IMR-90 (cell line): Measurements from ENCODE around the gene RCBTB1. TPM values are rescaled to one million over a fixed set of nuclear protein-coding genes. Genes with fewer than 3 reads are reported as not detected.
"Not testable (repeated sequence)": the region's sequence is repeated elsewhere in the genome, so short reads cannot be mapped to it uniquely, and the experiment has no call there.

Experiments used
- ATAC-seq: fragments of 200-7000 bp; cut with Tn5 transposase; 2 replicates; pipeline ENCODE4 v1.9.1; 2020; ENCODE audit warnings: low read depth, mild to moderate bottlenecking, moderate library complexity
- BruUV-seq: library from RNA; stranded (reverse); fragments of 400-500 nt; replicated peaks from 2 replicates; lab custom pipeline; 2021; lab: Mats Ljungman, UMichigan
- CTCF ChIA-PET: fragments of 300-600 bp; formaldehyde crosslinking; extraction: SDS; loops from one replicate; lab custom pipeline; 2021; ENCODE audit warnings: antibody characterized with exemption; lab: Yijun Ruan, JAX
- POLR2A ChIA-PET: fragments of 300-600 bp; sonication (Branson Sonifier 250); formaldehyde crosslinking; loops from one replicate; lab custom pipeline; 2022; ENCODE audit warnings: antibody characterized with exemption; ENCODE audit not compliant: unreplicated experiment; lab: Charles Lee
- DNase-seq: peaks from one replicate; pipeline ENCODE4 v3.0.0; 2013
- H2AFZ ChIP-seq: replicated peaks from 2 replicates; pipeline ENCODE3; 2013; ENCODE audit warnings: low read length, mild to moderate bottlenecking; ENCODE audit not compliant: poor library complexity
- H2AK5ac ChIP-seq: 2 replicates; pipeline ENCODE4 v1.6.1; 2013; ENCODE audit warnings: low read depth, low read length, inconsistent platforms
- H2AK9ac ChIP-seq: replicated peaks from 2 replicates; pipeline ENCODE3; 2013; ENCODE audit warnings: mild to moderate bottlenecking, low read depth, low read length, moderate library complexity; ENCODE audit not compliant: poor library complexity
- H2BK120ac ChIP-seq: 2 replicates; pipeline ENCODE4 v1.6.1; 2013; ENCODE audit warnings: low read depth, low read length, inconsistent platforms
- H2BK15ac ChIP-seq: 3 replicates; pipeline ENCODE4 v1.6.1; 2013; ENCODE audit warnings: low read depth, low read length, inconsistent platforms
- H2BK20ac ChIP-seq: 2 replicates; pipeline ENCODE4 v1.6.1; 2013; ENCODE audit warnings: low read depth, mild to moderate bottlenecking, inconsistent platforms, low read length, moderate library complexity
- H2BK5ac ChIP-seq: 2 replicates; pipeline ENCODE4 v1.6.1; 2013; ENCODE audit warnings: mild to moderate bottlenecking, low read depth, low read length, inconsistent platforms; ENCODE audit not compliant: poor library complexity, severe bottlenecking
- H3K14ac ChIP-seq: replicated peaks from 2 replicates; pipeline ENCODE4 v1.6.1; 2013; ENCODE audit warnings: low read depth, low read length, inconsistent platforms
- H3K18ac ChIP-seq: 2 replicates; pipeline ENCODE4 v1.6.1; 2013; ENCODE audit warnings: low read depth, low read length, control low read depth
- H3K23ac ChIP-seq: 2 replicates; pipeline ENCODE4 v1.6.1; 2013; ENCODE audit warnings: low read depth, low read length, inconsistent platforms
- H3K27ac ChIP-seq: 2 replicates; pipeline ENCODE4 v1.5.1; 2013; ENCODE audit warnings: mild to moderate bottlenecking, control low read depth, low read length; ENCODE audit not compliant: insufficient read depth
- H3K27me3 ChIP-seq: 2 replicates; pipeline ENCODE4 v1.6.1; 2013; ENCODE audit warnings: low read length; ENCODE audit not compliant: control insufficient read depth, insufficient read depth
- H3K36me3 ChIP-seq: 2 replicates; pipeline ENCODE4 v1.6.1; 2013; ENCODE audit warnings: low read length, mixed read lengths; ENCODE audit not compliant: control insufficient read depth, insufficient read depth
- H3K4ac ChIP-seq: 2 replicates; pipeline ENCODE4 v1.6.1; 2013; ENCODE audit warnings: low read depth, low read length, inconsistent platforms
- H3K4me1 ChIP-seq: 2 replicates; pipeline ENCODE4 v1.6.1; 2013; ENCODE audit warnings: low read length, mixed read lengths; ENCODE audit not compliant: control insufficient read depth, insufficient read depth
- H3K4me2 ChIP-seq: 2 replicates; pipeline ENCODE4 v1.6.1; 2013; ENCODE audit warnings: low read depth, mild to moderate bottlenecking, control low read depth, low read length, moderate library complexity
- H3K4me3 ChIP-seq: 2 replicates; pipeline ENCODE4 v1.5.1; 2013; ENCODE audit warnings: low read depth, mild to moderate bottlenecking, control low read depth, low read length, moderate library complexity; ENCODE audit not compliant: insufficient read depth
- H3K56ac ChIP-seq: 2 replicates; pipeline ENCODE4 v1.6.1; 2013; ENCODE audit warnings: low read length, inconsistent platforms; ENCODE audit not compliant: insufficient read depth; ENCODE audit errors: extremely low read depth
- H3K79me1 ChIP-seq, 2 experiments: 2 replicates each; pipeline ENCODE4 v1.6.1; 2013; ENCODE audit warnings: low read length in 2 of 2, inconsistent platforms in 1 of 2, low read depth in 1 of 2
- H3K9ac ChIP-seq: 2 replicates; pipeline ENCODE4 v1.6.1; 2013; ENCODE audit warnings: low read depth, low read length, control low read depth
- H3K9me1 ChIP-seq: 2 replicates; pipeline ENCODE4 v1.6.1; 2013; ENCODE audit warnings: low read length, inconsistent platforms; ENCODE audit not compliant: insufficient read depth
- H3K9me3 ChIP-seq: 2 replicates; pipeline ENCODE4 v1.6.1; 2013; ENCODE audit warnings: low read length; ENCODE audit not compliant: control insufficient read depth, insufficient read depth
- H4K20me1 ChIP-seq: 2 replicates; pipeline ENCODE4 v1.6.1; 2013; ENCODE audit warnings: low read length, inconsistent platforms; ENCODE audit not compliant: insufficient read depth
- H4K5ac ChIP-seq: 2 replicates; pipeline ENCODE4 v1.6.1; 2013; ENCODE audit warnings: mild to moderate bottlenecking, low read depth, low read length, control low read depth
- H4K8ac ChIP-seq, 2 experiments: 2 replicates each; pipeline ENCODE4 v1.6.1; 2013; ENCODE audit warnings: low read depth in 2 of 2, low read length in 2 of 2, control low read depth in 1 of 2, inconsistent platforms in 1 of 2
- H4K91ac ChIP-seq: 2 replicates; pipeline ENCODE4 v1.6.1; 2013; ENCODE audit warnings: low read depth, low read length, inconsistent platforms; ENCODE audit not compliant: insufficient read depth
- WGBS, 2 experiments: methylation state at CpG; one replicate each; pipeline versions ENCODE4 v1.1.5 to v1.1.7; 2013; ENCODE audit warnings: missing lambda C conversion rate in 2 of 2; ENCODE audit not compliant: insufficient read length in 1 of 2; ENCODE audit errors: extremely low coverage in 2 of 2; 5-methylcytosine and 5-hydroxymethylcytosine counted together
- dilution Hi-C: fragments of 300-500 bp; cut with HindIII; formaldehyde crosslinking; loops from one replicate; pipeline ENCODE4 v1.14.3; 2018; ENCODE audit warnings: low sequenced_read_pairs; ENCODE audit not compliant: unreplicated experiment
- in situ Hi-C: fragments of 300-500 bp; cut with MboI; formaldehyde crosslinking; loops from 3 replicates; pipeline ENCODE4 v1.14.3; 2019; ENCODE audit warnings: low sequenced_read_pairs, inconsistent platforms, mixed read lengths
- intact Hi-C: fragments of 100-400 bp; cut with micrococcal nuclease; formaldehyde crosslinking; loops from 2 replicates; pipeline ENCODE4 v1.10.0; 2022
- polyA plus RNA-seq, 3 experiments: library from polyadenylated mRNA; depleted of rRNA; stranded (reverse); fragments of >200 nt; gene quantifications; 2 replicates each; pipeline ENCODE4 v1.2.3, GENCODE V29; 2012; ENCODE audit warnings: low replicate concordance in 1 of 3
- total RNA-seq: library from RNA; depleted of rRNA; stranded (reverse); fragments of >200 nt; gene quantifications from 2 replicates; pipeline ENCODE4 v1.2.3, GENCODE V29; 2012

RCBTB1 gene
- total and polyA plus RNA-seq, 2 of the 4 experiments (the other 2 are of a cell fraction), result 11.3 to 11.6 TPM

DNA sequence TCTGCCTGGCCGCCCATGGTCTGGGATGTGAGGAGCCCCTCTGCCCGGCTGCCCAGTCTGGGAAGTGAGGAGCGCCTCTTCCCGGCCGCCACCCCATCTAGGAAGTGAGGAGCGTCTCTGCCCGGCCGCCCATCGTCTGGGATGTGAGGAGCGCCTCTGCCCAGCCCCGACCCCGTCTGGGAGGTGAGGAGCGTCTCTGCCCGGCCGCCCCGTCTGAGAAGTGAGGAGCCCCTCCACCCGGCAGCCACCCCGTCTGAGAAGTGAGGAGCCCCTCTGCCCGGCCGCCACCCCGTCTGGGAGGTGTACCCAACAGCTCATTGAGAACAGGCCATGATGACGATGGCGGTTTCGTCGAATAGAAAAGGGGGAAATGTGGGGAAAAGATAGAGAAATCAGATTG lies 19.9 kb downstream of the RCBTB1 start:
- H3K4me1 ChIP-seq, H2AFZ ChIP-seq, H2BK20ac ChIP-seq, H2BK5ac ChIP-seq, intact Hi-C loops, H2BK120ac ChIP-seq, H3K14ac ChIP-seq, BruUV-seq, H4K20me1 ChIP-seq, H2BK15ac ChIP-seq, H3K27ac ChIP-seq, CTCF ChIA-PET, POLR2A ChIA-PET, H2AK5ac ChIP-seq, H4K5ac ChIP-seq, H3K4me3 ChIP-seq, H3K23ac ChIP-seq, H2AK9ac ChIP-seq, H3K9me3 ChIP-seq, in situ Hi-C loops, H3K27me3 ChIP-seq, dilution Hi-C loops, H4K8ac ChIP-seq, H3K56ac ChIP-seq, H3K9ac ChIP-seq, H3K4ac ChIP-seq, H3K9me1 ChIP-seq, H3K4me2 ChIP-seq, H4K91ac ChIP-seq, ATAC-seq, H3K18ac ChIP-seq, H3K36me3 ChIP-seq, DNase-seq: not testable (repeated sequence)
- no CpG with 5 or more reads among the region's 25 CpGs for WGBS, 2 experiments
- peaks cover 0 to 21% of the 10 kb centered on the region in 2 experiments; a peak in 3 of 4 replicates for H3K79me1 ChIP-seq
